HG03457 (cell line): Measurements from ENCODE around the gene SPTBN2.
"Not testable (repeated sequence)": the region's sequence is repeated elsewhere in the genome, so short reads cannot be mapped to it uniquely, and the experiment has no call there.

Experiments used
- ATAC-seq: cut with Tn5 transposase; IDR thresholded peaks from one replicate; pipeline ENCODE4 v1.9.1; 2021; ENCODE audit warnings: moderate number of reproducible peaks; ENCODE audit not compliant: unreplicated experiment

SPTBN2 gene

GRCh38 chr11:66725114-66725513 lies 3.9 kb downstream of the SPTBN2 start:
- ATAC-seq: no peak

GRCh38 chr11:66724167-66724566 lies 4.8 kb downstream of the SPTBN2 start:
- ATAC-seq: not testable (repeated sequence)

- no peak for ATAC-seq
Measured at GRCh38 chr11:66723693-66724092, 5.3 kb downstream of the SPTBN2 start.

- no peak for ATAC-seq
Measured at GRCh38 chr11:66722745-66723651, 6.0 kb downstream of the SPTBN2 start.

- no peak for ATAC-seq
Measured at GRCh38 chr11:66721939-66722338, 7.1 kb downstream of the SPTBN2 start.

GRCh38 chr11:66720899-66721470 lies 8.0 kb downstream of the SPTBN2 start:
- no peak for ATAC-seq

GRCh38 chr11:66720223-66720898 lies 8.7 kb downstream of the SPTBN2 start:
- no peak for ATAC-seq

GRCh38 chr11:66719111-66719872 lies 9.7 kb downstream of the SPTBN2 start:
- no peak for ATAC-seq

- ATAC-seq: no peak
Measured at GRCh38 chr11:66718320-66718971, 10.6 kb downstream of the SPTBN2 start.

GRCh38 chr11:66717925-66718319 lies 11.1 kb downstream of the SPTBN2 start:
- ATAC-seq: no peak

GRCh38 chr11:66716996-66717395 lies 12.0 kb downstream of the SPTBN2 start:
- no peak for ATAC-seq

GRCh38 chr11:66715346-66716085 lies 13.5 kb downstream of the SPTBN2 start:
- ATAC-seq: no peak

- no peak for ATAC-seq
Measured at GRCh38 chr11:66713746-66714480, 15.1 kb downstream of the SPTBN2 start.

GRCh38 chr11:66710384-66710930 lies 18.6 kb downstream of the SPTBN2 start:
- no peak for ATAC-seq

GRCh38 chr11:66708701-66709100 lies 20.3 kb downstream of the SPTBN2 start:
- ATAC-seq: no peak

- ATAC-seq: no peak
Measured at GRCh38 chr11:66708094-66708493, 20.9 kb downstream of the SPTBN2 start.

- no peak for ATAC-seq
Measured at GRCh38 chr11:66707486-66707885, 21.5 kb downstream of the SPTBN2 start.

- no peak for ATAC-seq
Measured at GRCh38 chr11:66706989-66707388, 22.0 kb downstream of the SPTBN2 start.
